GM12801 (cell line): ENCODE results near the gene ATP11C.

Source experiments
- TF ChIP-seq, protein P1 (sequence below): IDR thresholded peaks from one replicate; pipeline ENCODE4 v1.5.1; 2011; ENCODE audit warnings: control low read depth; ENCODE audit not compliant: insufficient read length; ENCODE audit errors: extremely low read depth

ATP11C gene

GRCh38 chrX:139967300-139967699, 34.4 kb upstream of the ATP11C start:
- TF ChIP-seq, protein P1, sequence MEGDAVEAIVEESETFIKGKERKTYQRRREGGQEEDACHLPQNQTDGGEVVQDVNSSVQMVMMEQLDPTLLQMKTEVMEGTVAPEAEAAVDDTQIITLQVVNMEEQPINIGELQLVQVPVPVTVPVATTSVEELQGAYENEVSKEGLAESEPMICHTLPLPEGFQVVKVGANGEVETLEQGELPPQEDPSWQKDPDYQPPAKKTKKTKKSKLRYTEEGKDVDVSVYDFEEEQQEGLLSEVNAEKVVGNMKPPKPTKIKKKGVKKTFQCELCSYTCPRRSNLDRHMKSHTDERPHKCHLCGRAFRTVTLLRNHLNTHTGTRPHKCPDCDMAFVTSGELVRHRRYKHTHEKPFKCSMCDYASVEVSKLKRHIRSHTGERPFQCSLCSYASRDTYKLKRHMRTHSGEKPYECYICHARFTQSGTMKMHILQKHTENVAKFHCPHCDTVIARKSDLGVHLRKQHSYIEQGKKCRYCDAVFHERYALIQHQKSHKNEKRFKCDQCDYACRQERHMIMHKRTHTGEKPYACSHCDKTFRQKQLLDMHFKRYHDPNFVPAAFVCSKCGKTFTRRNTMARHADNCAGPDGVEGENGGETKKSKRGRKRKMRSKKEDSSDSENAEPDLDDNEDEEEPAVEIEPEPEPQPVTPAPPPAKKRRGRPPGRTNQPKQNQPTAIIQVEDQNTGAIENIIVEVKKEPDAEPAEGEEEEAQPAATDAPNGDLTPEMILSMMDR = no peak

- TF ChIP-seq, protein P1 = no peak
Measured at GRCh38 chrX:139965421-139965820, 32.6 kb upstream of the ATP11C start, which contains the start of gene CXorf66. Gene CXorf66, minus strand, starts transcription at chrX:139965521. Its CDS starts 25 bp downstream, at chrX:139965496.

DNA sequence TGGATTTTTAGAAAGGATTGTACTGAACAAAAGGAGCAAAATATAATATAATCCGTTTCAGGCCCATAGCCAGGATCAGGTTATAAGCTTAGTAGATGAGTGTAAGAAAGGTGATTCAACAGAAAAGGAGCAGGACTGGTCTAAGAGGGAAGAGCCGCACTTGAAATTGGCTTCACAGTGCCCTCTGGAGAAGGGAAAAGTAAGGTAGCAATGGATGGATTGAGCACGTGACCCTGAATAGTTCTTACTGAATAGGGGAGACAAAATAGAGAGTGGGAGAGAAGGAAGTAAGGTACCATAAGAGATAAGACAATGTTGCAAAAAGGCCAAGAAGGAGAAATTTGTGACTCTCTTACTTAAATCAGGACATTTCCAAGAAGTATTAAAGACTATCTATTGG, 16.9 kb upstream of the ATP11C start:
- TF ChIP-seq, protein P1 = no peak

- TF ChIP-seq, protein P1 = no peak
Measured at GRCh38 chrX:139945075-139945474, 12.2 kb upstream of the ATP11C start.

- TF ChIP-seq, protein P1 = no peak
Measured at GRCh38 chrX:139936259-139936658, 3.4 kb upstream of the ATP11C start.

DNA sequence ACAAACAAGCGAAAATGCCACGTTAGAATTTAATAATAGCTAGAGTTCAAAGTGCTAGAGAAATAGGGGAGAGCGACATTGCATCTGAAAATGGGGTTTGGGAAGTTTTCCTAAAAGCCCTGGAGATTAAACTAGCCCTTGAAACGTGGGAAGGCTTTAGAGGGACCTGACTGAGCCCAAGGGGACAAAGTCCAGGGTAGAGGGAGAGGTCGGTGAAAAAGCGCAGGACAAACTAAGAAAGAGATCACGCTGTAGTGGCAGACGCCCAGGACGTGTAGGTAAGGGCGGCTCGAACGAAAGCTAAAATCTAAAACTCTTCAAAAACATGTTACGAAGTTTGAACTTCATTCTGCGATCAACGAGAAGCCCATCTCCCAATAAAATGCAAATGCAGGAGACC, 1.1 kb upstream of the ATP11C start:
- TF ChIP-seq, protein P1 = no peak

GRCh38 chrX:139932073-139932900, 566 bp downstream of the ATP11C start:
- TF ChIP-seq, protein P1 = no peak
